GM19023 (cell line): ENCODE data around the gene ALDH1L1.

ENCODE experiments used
- ATAC-seq: cut with Tn5 transposase; IDR thresholded peaks from one replicate; pipeline ENCODE4 v1.9.1; 2021; ENCODE audit warnings: mild to moderate bottlenecking, moderate library complexity; ENCODE audit not compliant: unreplicated experiment

The ALDH1L1 gene

DNA sequence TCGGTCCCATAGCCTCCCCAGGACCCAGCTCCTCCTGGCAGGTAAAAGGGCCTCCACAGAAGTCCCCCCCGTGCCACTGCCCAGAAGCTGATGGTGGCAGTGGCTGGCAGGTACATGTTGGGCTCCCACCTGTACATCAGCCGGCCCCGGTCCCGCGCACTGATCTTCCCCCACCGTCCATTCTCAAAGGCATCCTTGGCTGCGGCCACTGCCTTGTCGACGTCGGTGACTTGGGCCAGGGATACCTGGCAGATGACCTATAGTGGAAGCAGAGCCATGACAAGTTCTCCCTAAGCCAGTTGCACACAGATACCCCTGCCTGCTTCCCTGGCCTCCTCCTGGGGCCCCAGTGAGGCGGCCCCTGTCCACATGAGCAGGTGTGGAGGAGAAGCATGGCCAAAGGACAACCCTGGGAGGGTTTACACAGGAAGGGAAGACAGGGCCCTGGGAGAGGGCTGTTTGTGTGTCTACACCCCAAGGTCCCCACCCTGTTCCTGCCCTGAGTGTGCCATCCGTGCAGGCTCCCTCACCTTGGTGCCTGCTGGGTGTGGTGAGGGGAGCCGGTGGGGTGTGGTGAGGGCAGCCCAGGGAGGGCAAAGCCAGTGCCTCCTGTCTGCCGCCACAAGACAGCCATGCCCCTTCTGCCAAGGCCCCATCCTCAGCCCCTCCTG lies 44.8 kb downstream of the ALDH1L1 start:
- no peak for ATAC-seq

DNA sequence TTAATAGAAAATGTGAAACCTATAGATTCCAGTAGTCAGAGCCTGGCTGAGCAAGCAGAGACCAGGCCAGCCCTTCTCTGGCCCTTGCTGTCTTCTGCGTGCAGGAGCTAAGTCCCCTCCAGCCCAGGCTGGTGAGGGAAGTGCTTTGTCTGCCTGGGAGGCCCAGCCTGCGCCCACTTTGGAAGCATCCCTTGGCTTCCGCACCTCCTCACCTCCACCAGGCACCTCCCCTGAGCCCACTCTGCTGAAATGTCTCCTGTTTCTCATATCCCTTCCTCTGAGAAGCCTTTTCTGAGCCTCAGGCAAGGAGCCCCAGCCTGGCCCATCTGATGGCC lies 45.3 kb downstream of the ALDH1L1 start:
- ATAC-seq, result no peak

DNA sequence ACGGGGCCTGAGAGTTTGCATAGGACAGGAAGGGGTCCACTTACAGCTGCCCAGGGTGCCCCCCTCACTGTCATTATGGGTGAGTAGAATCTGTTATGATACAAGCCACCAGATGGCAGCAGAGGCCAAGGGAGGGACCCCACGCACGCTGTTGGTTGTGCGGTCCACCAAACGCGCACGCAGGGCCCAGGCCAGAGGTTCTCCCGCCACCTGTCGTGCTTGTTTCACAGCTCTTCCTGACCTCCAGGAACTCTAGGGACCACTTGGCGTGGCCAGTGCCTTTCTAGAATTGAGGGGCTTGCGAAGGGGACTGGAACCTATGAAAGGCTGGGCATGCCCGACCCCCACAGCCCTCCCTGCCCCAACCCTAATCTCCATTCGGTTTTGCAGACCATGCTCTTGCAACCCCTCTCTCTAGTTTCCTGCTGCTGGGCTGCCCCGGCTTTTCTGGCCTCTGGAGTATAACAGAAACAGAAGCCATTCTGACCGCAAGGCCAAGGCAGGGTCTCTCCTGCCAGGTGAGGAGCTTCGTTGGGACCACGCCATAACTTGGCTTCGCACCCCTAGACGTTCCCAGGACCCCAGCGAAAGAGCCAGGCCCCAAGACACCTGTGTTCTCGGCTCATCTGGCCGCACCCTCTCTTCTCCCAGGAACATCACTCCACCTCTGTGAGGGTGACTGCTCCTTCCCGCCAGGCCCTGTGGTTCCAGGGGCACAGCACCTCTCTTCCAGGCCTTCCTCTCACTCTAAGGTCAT lies 46.0 kb downstream of the ALDH1L1 start:
- ATAC-seq, result no peak

DNA sequence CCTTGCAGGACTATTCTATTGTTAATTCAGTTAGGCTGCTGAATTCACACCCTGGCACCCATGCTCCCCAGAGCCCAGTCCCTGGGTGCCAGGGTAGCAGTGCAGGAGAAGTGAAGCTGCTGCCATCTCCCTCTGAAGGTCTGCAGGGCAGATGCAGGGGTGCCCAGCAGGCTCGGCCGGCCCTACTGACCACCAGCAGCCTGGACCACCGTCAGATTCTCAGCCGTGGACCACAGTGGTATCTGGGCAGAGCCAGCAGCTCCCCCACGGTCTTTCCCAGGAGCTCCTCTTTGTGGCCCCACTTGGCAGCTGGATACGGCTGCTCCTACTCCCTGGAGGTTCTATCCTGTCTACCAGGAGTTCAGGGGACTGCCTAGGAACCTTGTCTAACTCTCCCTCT lies 46.8 kb downstream of the ALDH1L1 start:
- no peak for ATAC-seq

DNA sequence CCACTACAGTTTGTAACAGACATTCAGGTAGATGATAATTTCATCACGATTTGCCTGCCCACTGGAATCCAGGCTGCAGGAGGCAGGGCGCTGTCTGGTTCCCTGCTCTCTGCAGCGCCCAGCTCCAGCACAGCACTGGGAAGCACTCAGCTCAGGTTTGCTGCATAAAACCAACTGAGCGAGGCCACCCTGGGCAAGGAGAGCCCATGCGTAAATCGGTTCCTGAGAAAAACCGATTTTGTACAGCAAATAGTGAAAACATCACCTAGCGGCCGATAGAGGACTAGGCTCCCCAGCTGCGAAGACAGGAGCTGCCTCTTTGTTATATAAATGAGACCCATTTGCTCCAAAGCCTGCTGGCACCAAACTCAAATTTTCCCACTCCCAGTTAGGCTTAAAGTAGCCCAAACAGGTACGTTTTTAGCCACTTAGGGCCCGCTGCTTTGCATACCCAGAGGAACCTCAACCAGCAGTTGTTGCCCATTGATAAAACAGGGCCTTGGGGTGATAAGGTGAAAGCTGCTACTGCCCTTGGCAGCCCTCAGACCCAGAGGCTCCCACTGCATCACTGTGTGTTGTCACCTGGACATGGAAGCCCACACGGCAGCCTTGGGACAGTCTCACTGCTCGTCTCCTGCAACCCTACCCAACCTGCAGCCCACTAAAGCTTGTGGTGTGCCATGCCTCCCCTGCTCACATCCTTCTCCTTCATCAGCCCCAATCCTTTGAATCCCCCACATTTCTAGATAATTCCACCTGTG lies 47.5 kb downstream of the ALDH1L1 start:
- ATAC-seq, result no peak

DNA sequence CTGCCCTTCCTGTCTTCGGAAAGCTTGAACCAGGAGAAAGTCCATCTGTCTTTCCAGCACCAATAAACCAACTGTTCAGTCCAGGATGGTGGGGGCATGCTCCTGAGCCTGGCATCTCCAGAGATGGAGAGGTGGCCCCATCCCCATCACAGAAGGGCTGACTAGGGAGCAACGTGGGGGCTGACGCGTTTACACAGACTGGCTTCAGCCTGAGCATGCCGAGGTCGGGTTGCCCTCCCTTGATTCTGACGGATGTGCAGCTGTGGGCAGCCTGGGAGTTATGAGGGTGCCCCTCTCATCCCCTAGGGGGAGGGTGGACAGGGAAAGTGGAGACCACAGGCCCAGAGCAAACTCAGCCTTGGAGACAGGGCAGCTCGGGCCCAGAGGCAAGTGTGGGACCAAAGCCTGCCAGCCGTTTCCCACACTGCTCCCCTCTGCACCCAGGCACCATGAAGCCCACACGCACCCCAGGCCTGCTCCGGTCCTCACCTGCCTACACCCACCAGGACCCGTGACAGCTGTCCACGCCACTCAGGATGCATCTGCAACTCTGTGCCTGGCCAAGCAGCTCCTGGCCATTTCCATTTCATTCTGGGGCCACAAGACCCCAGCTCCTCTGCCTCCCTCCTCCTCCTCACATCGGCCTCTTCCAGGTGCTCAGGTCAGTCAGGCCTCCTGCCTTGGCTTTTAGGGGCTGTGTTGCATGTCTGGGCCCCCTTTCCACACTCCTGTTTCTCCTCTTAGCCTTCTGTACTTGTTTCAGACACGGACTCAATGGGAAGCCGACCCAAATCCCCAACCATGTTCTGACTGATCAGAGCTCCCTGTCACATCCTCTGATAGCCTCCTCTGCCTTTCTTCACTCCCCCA lies 48.3 kb downstream of the ALDH1L1 start:
- no peak for ATAC-seq

DNA sequence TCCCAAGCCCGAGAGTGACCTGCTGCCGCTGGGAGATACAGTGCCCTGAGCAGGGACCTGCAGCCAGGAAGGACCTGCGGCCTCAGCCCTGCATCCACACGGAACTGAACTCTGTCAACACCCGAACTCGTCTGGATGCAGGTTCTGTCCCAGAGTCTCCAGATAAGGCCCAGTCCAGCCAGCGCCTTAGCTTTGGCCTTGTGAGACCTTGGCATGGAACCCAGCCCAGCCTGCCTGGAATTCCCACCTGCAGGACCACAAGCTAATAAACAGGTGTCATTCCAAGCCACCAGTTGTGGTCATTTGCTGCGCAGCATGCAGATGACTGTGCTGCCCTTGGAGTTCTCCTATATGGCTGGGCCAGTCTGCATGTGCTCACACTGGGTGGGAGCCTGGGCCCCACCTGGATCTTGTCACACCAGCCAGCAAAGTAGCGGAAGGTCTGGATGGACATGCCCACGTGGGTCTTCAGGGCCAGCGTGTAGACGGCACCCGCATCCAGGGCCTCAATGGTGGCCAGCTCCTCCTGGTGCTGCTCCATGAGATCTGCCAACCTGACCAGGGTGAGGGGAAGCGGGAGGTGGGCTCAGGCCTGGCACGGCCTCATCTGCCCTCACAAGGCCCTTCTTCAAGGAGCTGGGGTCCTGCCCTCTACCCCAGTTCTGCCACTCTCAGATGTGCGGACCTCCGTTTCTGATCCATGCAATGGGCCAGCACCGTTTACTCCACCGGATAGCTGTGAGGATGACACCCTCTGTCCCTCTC lies 49.2 kb downstream of the ALDH1L1 start:
- no peak for ATAC-seq

DNA sequence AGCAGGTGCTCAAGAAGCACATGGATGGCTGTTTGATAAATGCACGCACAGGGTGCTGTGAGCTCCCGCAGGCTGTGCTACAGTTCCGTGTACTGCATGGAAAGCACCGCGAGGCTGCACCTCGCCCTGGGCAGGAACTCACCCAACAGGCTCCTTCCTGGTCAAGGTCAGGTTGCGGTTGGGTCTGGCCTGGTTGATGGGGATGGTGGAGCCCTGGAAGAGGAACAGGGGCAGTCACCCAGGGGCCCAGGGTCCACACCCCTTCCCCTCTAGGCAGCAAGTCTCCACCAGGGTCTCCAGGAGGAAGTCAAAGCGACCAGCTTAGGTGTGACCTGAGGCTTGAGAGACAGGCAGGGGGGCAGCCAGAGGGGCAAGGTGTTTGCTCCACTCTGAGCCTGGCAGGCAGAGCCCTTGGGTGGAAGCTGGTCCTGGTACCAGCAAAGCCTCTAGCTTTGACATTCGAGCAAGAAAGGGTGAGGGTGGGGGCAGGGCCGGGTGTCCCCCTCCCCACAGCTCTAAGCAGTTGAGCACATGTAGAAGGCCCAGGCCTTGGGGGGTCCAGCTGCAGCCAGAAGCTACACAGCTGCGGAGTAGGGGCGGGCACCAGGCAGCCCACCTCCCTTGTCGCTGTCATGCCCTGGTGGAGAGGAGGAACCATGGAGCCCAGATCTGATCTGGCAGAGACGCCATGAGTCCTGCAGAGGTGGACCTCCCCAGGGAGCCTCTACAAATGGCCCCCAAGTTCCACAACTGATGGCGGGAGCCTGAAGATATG lies 50.1 kb downstream of the ALDH1L1 start:
- ATAC-seq, result no peak

DNA sequence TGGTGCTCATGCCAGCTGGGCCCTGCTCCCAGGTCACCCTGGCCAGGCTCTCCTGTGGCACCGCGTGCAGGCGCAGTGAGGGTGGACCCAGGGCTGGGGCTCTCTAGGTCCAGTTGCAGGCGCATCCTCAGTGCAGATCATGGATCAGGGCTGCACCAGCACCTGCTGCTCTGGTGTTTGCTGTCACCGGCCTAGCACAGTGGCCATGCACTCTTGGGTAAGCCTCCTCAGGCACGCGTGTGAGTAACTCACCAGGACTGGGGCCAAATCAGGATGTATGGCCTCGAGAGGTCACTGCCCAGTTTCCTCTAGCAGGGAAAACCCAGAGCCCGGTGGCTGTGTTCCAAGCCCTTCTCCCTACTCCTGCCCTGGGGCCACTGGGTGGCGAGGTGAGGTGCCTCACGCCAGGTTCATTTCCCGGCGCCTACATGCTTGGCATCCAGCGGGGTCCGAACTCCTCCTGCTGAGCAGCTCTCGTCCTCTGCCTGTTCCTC lies 50.9 kb downstream of the ALDH1L1 start:
- ATAC-seq, result no peak

DNA sequence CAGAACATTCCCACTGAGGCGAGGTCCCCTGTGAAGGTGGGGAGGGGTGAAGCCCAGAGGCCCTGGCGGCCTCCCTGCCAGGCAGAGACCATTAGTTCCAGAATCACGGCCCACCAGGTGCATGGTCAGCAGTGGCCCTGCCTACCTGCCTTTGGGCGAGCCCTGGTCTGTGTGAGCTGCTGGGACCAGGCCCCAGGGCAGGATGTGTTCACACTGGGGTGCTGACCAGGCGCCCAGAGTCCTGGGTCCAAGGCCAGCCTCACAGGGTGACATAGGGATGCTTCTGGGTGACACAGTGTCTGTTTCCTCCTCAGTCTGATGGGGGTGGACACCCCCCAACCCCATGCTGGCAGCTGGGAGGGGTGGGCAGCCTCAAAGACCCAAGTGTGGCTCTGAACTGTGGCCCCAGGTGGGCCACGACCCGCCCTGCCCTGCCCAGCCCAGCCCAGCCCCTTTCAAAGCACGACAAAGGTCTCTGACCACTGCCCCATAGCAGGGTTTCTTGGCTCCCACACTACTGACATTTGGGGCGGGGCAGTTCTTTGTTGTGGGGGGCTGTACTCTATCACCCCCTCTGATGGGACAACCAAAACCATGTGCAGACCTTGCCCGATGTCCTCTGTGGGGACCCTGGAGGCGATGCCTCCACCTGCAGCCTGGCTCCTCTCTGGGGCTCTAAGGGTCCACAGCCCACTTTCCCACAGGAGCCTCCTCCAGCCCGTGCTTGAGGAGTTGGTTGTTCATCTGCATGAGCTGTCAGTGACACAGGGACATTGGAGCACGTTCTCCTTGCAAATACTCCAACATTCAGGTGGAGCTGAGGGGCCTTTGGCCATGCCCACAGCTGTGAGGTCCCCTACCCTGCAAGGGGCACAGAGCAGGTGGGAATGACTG lies 51.6 kb downstream of the ALDH1L1 start:
- ATAC-seq, result no peak

DNA sequence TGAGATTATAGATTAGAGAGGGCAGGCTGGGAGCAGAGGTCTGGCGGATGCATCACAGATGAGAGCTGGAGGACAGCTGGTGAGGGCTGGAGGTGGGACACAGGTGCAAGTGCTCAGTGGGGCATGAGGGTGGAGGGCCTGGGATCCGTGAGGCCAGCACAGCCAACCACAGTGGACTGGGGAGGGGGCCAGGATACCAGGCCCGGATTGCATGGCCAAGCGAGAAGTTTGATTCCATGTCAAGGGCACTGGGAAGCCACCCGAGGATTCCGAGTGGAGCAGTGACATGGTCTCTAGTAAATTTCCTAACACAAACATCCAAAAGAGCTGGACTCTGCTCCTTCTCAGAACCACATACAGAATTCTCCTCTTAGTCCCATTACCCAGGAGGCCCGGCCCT lies 52.5 kb downstream of the ALDH1L1 start:
- ATAC-seq, result no peak

DNA sequence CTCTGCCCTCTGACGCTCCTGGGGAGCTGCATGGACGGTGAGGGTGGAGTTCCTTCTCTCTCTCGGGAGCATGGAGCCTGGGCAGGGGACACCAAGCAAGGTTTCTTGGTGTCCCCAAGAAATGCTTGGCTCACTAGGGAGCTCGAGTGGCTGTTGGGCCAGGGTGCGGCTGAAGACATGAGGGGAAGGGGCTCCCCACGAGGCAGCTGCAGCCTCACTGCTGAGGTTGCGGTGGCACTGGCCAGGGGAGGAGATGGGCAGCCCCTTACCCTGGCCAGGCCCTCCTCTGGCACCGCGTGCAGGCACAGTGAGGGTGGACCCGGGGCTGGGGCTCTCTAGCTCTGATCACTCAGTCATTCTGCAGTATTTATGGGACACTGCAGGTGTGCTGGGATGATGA lies 52.9 kb downstream of the ALDH1L1 start:
- ATAC-seq, result no peak

DNA sequence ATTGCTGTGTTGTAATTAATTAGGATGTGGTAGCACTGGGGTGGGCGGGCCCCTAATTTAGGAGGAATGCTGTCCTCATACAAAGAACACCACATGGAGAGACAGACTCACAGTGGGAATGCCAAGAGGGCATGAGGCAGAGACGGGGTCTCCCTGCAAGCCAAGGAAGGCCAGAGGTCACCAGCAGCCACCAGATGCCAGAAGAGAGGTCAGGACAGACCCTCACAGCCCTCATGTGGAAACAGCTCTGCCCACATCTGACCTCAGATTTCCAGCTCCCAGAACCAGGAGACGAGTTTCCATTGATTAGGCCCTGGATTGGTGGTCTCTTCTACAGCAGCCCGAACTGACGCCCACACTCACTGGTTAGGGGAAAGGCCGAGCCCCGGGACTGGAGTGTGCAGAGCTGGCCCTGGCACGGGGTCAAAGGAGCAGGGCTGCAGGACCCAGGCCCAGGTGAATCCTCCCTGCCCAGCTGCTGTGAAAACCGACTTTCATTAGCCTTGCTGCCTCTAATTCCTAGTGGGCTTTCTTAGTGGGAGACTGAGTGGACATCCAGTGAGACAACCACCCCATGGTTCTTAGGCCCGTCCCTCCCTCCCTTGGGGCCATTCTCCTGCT lies 53.5 kb downstream of the ALDH1L1 start:
- no peak for ATAC-seq

DNA sequence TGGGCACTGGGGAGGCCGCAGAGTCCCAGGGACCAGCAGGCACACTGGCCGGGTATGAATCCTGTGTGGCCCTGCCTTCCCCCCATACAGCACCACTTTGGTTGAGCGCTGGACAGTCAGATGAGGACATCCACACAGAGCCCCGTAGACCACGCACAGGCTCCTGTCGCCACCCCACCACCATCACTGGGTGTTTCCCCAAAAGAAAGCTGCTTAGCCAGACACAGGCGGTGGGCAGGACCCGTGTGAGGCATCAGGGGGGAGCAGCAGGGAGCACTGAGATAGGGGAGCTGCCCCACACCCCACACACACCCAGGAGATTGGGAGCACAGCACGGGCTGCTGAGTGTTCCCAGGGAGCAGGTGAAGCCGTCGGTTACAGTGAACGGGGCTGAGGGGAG lies 54.1 kb downstream of the ALDH1L1 start:
- no peak for ATAC-seq

DNA sequence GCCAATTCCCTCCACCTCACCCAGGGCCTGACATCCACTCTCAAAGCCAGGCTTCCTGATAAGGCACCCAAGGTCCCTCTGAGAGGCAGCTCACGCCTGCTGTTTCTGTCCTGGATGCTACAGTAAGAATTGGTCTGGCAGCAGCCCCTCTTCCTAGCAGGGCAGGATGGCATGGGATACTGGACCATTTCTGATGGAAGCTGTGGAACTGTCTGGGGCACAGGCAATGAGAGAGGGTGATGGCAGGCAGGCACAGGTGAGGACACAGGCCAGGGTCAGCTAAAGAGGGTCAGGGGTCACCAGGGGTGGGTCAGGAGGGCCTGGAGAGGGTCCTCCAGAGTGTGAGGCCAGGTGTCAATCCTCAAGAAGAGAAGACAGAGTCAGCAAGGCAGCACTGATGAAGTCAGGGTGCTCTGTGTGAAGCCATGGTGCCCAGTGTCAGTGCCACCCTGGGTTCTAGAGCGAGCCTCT lies 54.6 kb downstream of the ALDH1L1 start:
- no peak for ATAC-seq

DNA sequence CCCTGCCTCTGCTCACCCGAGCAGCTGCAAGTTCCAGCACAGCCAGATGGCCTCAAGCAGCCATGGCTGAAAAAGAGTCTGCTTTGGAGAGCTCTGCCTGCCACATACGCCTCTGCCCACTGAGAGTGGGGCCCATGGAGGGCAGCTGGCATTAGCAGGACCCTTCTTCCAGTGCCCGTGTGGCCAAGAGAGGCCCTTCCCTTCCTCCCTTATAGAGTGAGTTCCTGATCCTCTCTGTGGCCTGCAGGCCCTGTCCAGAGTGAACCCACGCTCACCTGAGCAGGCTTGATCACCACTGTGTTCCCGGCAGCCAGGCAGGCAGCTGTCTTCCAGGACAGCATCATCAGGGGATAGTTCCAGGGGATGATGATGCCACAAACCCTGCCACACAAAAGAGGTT lies 55.0 kb downstream of the ALDH1L1 start:
- ATAC-seq, result no peak

DNA sequence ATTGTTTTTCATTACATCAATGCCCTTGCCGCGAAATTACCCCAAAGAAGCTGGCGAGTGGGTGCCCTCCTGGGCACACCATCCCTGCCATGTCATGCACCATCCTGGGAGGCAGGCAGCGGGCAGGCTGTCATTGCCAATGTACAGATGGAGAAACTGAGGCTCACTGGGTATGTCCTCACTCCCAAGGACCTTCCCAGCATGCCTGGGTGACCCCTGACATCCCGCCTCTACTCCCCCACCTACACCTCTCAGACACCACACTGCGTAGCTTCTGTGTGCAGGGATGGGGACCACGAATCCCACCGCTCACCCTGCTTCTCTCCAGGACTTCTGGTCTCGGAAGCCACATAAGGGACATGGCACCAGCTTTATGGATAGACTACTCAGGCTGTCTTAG lies 55.5 kb downstream of the ALDH1L1 start:
- ATAC-seq, result no peak
